ENCODE results near the gene TEX261. TPM values are rescaled to one million over a fixed set of nuclear protein-coding genes. Genes with fewer than 3 reads are reported as not detected.

TEX261 gene
- total and polyA plus RNA-seq, 2 experiments from 2014 or later, result 5.7 to 17.5 TPM

DNA sequence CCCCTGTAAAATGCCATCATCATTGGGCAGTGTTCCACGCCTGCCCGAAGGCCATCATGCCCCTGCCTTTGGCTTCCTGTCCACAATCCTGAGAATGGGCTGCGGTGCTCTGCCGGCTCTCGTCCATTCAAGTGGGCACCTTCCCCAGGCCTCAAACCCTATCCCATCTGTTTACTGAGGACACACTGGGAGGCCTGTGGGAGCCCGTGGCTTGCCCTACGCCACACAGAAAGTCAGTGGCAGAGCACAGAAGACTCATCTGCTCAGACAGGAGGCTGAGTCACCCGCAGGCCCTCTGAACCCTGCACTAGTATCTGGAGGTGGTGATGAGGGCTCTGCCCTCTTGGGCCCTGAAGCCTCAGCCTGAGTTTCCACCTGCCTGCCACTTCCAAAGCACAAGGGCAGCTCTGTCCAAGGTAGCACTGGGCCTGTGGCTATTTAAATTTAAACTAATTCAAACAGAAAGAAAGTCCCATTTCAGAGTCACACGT is 35.4 kb downstream of the TEX261 start:
- Mint-ChIP-seq H3K4me3 (no peak overlapping the region), H3K9me3 (no peaks in the 10 kb centered on the region), H3K4me1 (no peaks in the 10 kb centered on the region; the same call in 2 of the 3 replicates), H3K27ac (no peak overlapping the region), H3K36me3 (ENCODE audit: low read depth) (no peaks in the 10 kb centered on the region), H3K27me3 (ENCODE audit: insufficient read depth, low read depth, poor library complexity) (peaks cover 44% of the 10 kb centered on the region)
- Histone ChIP-seq H3F3A (replicated peaks; ENCODE audit: low read depth) (no peaks in the 10 kb centered on the region), H2AFZ (no peak overlapping the region), H3K9me2 (ENCODE audit: insufficient read depth) (no peaks in the 10 kb centered on the region), H3K79me2 (replicated peaks; ENCODE audit: insufficient read depth) (no peaks in the 10 kb centered on the region), H3K36me3 (ENCODE audit: insufficient read depth) (no peaks in the 10 kb centered on the region), H3K27me3 (ENCODE audit: insufficient read depth) (peaks cover 32% of the 10 kb centered on the region), H3K4me1 (ENCODE audit: insufficient read depth) (no peaks in the 10 kb centered on the region), H3K4me3 (no peak overlapping the region), H3K4me2 (no peak overlapping the region), H4K20me1 (replicated peaks; ENCODE audit: insufficient read depth) (no peaks in the 10 kb centered on the region), H3K27ac (ENCODE audit: low read depth) (no peak overlapping the region)
- ATAC-seq (no peak), DNase-seq (ENCODE audit: low spot score) (no peak)
- TF ChIP-seq CREB1 (CRISPR knock-in tag; IDR thresholded peaks at IDR 0.05; ENCODE audit: low read depth), result no peak

- Histone ChIP-seq H3K4me2 (no peak overlapping the region), H3K4me3 (no peak overlapping the region), H3K27ac (ENCODE audit: low read depth) (no peak overlapping the region), H2AFZ (no peak overlapping the region), H4K20me1 (replicated peaks; ENCODE audit: insufficient read depth) (no peaks in the 10 kb centered on the region), H3K36me3 (ENCODE audit: insufficient read depth) (no peaks in the 10 kb centered on the region), H3K4me1 (ENCODE audit: insufficient read depth) (no peaks in the 10 kb centered on the region), H3K9me2 (ENCODE audit: insufficient read depth) (no peaks in the 10 kb centered on the region), H3K79me2 (replicated peaks; ENCODE audit: insufficient read depth) (no peaks in the 10 kb centered on the region), H3F3A (replicated peaks; ENCODE audit: low read depth) (no peaks in the 10 kb centered on the region), H3K27me3 (ENCODE audit: insufficient read depth) (peaks cover 30% of the 10 kb centered on the region)
- ATAC-seq (no peak), DNase-seq (ENCODE audit: low spot score) (no peak)
- Mint-ChIP-seq H3K4me1 (no peaks in the 10 kb centered on the region; the same call in 2 of the 3 replicates), H3K4me3 (no peak overlapping the region), H3K9me3 (no peaks in the 10 kb centered on the region), H3K27ac (no peak overlapping the region), H3K36me3 (ENCODE audit: low read depth) (no peaks in the 10 kb centered on the region), H3K27me3 (ENCODE audit: insufficient read depth, low read depth, poor library complexity) (peaks cover 38% of the 10 kb centered on the region)
- TF ChIP-seq EZH2 (IDR thresholded peaks at IDR 0.05; ENCODE audit: low read depth, unreplicated experiment) (no peak), NANOG (IDR thresholded peaks at IDR 0.05; ENCODE audit: borderline replicate concordance) (no peak), ZNF331 (CRISPR knock-in tag; IDR thresholded peaks at IDR 0.05; ENCODE audit: low read depth) (no peak), CTCF (conservative IDR thresholded peaks at IDR 0.05; ENCODE audit: low read depth in 2 of 2) (no peak), POLR2AphosphoS5 (IDR thresholded peaks at IDR 0.05; ENCODE audit: low read depth) (no peak), JUNB (IDR thresholded peaks at IDR 0.05; ENCODE audit: unreplicated experiment) (no peak), ZNF114 (CRISPR knock-in tag; IDR thresholded peaks at IDR 0.05) (no peak), EZH2phosphoT487 (IDR thresholded peaks at IDR 0.05; ENCODE audit: unreplicated experiment) (no peak), CREB1 (CRISPR knock-in tag; IDR thresholded peaks at IDR 0.05; ENCODE audit: low read depth) (no peak)
- TF ChIP-seq, protein P1, sequence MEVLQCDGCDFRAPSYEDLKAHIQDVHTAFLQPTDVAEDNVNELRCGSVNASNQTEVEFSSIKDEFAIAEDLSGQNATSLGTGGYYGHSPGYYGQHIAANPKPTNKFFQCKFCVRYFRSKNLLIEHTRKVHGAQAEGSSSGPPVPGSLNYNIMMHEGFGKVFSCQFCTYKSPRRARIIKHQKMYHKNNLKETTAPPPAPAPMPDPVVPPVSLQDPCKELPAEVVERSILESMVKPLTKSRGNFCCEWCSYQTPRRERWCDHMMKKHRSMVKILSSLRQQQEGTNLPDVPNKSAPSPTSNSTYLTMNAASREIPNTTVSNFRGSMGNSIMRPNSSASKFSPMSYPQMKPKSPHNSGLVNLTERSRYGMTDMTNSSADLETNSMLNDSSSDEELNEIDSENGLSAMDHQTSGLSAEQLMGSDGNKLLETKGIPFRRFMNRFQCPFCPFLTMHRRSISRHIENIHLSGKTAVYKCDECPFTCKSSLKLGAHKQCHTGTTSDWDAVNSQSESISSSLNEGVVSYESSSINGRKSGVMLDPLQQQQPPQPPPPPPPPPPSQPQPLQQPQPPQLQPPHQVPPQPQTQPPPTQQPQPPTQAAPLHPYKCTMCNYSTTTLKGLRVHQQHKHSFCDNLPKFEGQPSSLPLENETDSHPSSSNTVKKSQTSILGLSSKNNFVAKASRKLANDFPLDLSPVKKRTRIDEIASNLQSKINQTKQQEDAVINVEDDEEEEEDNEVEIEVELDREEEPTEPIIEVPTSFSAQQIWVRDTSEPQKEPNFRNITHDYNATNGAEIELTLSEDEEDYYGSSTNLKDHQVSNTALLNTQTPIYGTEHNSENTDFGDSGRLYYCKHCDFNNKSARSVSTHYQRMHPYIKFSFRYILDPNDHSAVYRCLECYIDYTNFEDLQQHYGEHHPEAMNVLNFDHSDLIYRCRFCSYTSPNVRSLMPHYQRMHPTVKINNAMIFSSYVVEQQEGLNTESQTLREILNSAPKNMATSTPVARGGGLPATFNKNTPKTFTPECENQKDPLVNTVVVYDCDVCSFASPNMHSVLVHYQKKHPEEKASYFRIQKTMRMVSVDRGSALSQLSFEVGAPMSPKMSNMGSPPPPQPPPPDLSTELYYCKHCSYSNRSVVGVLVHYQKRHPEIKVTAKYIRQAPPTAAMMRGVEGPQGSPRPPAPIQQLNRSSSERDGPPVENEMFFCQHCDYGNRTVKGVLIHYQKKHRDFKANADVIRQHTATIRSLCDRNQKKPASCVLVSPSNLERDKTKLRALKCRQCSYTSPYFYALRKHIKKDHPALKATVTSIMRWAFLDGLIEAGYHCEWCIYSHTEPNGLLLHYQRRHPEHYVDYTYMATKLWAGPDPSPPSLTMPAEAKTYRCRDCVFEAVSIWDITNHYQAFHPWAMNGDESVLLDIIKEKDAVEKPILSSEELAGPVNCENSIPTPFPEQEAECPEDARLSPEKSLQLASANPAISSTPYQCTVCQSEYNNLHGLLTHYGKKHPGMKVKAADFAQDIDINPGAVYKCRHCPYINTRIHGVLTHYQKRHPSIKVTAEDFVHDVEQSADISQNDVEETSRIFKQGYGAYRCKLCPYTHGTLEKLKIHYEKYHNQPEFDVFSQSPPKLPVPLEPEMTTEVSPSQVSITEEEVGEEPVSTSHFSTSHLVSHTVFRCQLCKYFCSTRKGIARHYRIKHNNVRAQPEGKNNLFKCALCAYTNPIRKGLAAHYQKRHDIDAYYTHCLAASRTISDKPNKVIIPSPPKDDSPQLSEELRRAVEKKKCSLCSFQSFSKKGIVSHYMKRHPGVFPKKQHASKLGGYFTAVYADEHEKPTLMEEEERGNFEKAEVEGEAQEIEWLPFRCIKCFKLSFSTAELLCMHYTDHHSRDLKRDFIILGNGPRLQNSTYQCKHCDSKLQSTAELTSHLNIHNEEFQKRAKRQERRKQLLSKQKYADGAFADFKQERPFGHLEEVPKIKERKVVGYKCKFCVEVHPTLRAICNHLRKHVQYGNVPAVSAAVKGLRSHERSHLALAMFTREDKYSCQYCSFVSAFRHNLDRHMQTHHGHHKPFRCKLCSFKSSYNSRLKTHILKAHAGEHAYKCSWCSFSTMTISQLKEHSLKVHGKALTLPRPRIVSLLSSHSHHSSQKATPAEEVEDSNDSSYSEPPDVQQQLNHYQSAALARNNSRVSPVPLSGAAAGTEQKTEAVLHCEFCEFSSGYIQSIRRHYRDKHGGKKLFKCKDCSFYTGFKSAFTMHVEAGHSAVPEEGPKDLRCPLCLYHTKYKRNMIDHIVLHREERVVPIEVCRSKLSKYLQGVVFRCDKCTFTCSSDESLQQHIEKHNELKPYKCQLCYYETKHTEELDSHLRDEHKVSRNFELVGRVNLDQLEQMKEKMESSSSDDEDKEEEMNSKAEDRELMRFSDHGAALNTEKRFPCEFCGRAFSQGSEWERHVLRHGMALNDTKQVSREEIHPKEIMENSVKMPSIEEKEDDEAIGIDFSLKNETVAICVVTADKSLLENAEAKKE (CRISPR knock-in tag; IDR thresholded peaks at IDR 0.05), result no peak
- TF ChIP-seq, protein P2, sequence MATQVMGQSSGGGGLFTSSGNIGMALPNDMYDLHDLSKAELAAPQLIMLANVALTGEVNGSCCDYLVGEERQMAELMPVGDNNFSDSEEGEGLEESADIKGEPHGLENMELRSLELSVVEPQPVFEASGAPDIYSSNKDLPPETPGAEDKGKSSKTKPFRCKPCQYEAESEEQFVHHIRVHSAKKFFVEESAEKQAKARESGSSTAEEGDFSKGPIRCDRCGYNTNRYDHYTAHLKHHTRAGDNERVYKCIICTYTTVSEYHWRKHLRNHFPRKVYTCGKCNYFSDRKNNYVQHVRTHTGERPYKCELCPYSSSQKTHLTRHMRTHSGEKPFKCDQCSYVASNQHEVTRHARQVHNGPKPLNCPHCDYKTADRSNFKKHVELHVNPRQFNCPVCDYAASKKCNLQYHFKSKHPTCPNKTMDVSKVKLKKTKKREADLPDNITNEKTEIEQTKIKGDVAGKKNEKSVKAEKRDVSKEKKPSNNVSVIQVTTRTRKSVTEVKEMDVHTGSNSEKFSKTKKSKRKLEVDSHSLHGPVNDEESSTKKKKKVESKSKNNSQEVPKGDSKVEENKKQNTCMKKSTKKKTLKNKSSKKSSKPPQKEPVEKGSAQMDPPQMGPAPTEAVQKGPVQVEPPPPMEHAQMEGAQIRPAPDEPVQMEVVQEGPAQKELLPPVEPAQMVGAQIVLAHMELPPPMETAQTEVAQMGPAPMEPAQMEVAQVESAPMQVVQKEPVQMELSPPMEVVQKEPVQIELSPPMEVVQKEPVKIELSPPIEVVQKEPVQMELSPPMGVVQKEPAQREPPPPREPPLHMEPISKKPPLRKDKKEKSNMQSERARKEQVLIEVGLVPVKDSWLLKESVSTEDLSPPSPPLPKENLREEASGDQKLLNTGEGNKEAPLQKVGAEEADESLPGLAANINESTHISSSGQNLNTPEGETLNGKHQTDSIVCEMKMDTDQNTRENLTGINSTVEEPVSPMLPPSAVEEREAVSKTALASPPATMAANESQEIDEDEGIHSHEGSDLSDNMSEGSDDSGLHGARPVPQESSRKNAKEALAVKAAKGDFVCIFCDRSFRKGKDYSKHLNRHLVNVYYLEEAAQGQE (IDR thresholded peaks at IDR 0.05; ENCODE audit: unreplicated experiment), result no peak
These were observed 35.9 kb downstream of the TEX261 start for GRCh38 chr2:70958759-70959158.

Measured in GM23338 (cell line).